HG03025 (cell line): ENCODE measurements around the gene ZBTB20.

Source experiments
- ATAC-seq: cut with Tn5 transposase; IDR thresholded peaks from one replicate; pipeline ENCODE4 v1.9.1; 2021; ENCODE audit warnings: mild to moderate bottlenecking, moderate library complexity; ENCODE audit not compliant: unreplicated experiment, low FRiP score

ZBTB20 gene

DNA sequence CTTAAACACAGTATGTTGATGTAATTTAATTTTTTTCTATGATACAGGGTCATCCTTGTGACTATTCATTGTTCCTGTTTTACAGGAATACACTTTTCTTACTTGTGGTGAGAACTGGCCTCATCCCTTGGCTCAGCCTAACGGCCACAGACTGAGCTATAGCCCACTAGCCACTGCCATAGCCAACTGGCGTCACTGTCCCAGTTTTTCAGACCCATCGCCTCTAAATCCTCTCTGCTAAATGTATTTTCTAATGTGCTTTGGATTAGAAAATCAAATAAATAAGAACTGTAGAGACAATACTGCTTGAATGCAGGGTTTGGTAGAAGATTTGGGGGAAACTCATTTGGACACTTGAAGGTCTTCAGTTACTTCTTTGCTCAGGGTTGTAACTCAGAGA lies 740.2 kb downstream of the ZBTB20 start:
- ATAC-seq, result no peak

DNA sequence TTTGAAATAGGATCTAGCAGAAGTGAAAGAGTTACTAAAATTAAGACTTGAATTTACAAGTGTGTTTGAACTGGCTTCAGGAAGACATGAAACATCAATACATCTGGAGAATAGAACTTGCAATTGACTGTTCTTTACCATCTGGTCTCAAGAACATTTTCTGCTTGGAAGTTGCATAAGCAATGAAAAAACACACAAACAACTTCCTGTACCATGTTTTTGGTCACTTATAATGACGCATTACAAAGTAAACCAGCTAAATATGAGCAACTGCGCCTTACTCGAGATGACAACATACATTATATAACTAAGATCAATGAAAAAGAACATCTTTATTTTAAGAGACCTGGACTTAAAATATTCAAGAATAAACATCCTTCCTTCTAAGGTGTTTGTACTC lies 740.8 kb downstream of the ZBTB20 start:
- ATAC-seq, result no peak

DNA sequence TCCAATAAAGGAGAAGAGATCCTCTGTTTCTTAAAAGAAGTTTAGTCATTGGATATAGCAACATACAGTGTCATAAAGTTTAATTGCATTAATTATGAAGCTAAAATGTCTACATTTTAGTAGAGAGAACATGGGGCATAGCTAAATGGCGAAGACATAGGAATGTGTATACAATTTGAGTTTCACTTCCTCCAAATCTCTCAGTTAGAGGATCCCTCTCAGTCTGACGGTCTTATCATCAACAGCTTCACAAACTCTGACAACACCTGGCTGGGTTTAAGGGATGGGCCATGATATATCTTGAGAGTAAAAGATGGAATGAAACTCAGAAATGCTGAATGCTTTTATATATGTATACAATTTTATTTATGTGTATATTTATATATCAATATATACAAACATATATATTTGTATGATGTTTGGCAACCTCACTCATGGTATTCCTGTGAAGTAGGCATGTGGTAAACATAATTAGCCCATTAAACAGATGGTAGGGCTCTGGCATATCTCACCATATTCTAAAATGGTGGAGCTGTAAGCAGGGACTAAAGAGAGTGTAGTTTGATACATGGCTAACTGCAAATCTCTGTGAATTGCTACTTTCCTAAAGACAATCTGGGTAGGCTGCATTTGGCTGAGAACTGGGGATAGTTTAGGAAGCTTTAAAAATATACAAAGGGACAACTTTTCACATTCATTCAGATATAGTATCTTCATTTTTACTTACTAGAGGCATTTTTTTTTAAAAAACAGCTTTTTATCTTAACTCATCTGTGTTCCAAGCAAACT lies 741.7 kb downstream of the ZBTB20 start:
- no peak for ATAC-seq

DNA sequence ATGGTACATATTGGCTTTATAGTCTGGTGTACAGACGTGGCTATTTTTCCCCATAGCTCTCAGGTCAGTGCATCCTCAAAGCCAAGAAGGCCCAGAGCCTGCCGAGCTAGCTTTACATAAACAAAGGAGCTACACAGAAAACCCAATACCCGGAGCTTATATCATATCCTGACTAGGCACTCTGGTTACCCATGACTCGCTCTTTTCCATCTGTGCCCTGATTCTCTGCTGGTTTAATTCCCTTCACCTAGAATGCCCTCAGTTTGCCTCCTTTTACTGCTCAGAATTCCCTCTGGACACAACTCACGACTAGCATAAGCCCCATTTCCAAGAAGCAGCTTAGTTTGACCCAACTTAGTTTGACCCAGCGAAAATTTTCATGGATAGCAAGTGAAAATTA lies 742.5 kb downstream of the ZBTB20 start:
- no peak for ATAC-seq

DNA sequence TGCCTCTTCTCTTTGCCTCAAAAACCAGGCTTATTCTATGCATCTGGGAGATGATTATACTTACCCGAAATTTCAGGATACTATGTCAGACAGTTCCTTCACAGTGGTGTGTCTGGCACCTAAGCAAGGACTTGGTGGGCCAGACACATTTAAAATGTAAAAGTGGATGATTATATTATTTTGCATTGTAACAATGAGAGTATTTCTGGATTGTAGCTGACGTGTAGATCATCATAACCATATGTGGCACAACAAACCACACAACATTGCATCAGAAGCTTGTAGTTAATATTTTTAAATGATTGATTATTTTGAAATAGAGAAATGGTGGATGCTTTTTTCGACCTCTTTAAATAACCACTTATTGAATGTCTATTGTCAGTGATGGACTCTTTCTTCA lies 744.2 kb downstream of the ZBTB20 start:
- ATAC-seq, result no peak

DNA sequence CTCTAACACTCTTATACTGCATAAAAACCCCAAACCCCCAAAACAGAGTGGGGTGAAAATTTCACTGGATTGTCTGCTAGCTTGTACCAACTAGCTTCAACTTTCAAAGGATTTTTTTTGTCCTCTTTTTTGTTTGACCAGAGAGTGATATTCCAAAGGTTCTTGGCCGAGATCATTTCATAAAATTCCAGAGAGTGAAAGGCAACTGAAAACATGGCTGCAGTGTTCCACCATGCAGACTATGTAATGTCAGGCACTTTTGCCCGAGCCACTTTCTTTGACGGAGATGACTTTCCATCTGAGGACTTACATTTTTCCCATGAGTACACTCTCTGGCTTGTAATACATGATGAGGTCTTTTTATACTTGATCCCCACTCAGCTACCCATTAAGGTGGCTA lies 745.7 kb downstream of the ZBTB20 start:
- ATAC-seq, result no peak

DNA sequence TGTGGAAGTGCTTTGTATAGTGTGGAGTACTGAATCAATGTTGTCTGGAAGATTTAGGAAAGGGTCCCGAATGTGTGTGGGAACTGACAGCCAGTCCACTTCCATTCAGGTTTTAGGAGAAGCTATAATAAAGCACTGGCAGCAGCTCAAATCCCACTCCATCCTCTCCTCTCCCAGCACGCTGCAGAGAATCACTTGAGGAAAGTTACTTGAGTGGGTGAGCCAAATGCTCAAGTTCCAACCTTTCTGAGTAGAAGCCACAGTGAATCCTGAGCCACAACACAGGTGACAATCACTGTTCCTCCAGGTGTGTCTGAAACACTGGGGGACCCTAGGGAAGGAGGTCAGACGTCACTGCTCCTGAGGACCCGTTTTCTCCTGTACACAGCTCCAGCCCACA lies 746.7 kb downstream of the ZBTB20 start:
- ATAC-seq, result no peak

DNA sequence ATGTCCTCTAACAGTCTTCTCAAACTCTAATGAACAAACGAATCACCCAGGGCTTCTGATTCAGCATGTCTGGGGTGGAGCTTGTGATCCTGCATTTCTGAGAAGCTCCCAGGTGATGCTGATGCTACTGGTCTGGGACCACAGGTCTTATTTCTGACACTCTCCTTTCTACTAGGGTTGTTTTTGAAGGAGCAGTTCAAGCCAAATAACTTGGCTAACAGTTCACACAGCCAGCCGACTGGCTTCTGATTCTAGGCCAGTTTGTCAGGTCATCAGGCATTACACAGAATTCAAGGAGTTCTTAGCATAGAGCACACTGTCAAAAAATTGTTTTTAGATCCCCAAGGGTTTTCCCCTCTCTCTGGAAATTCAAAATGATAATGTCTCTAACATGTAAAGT lies 752.5 kb downstream of the ZBTB20 start:
- ATAC-seq, result no peak

DNA sequence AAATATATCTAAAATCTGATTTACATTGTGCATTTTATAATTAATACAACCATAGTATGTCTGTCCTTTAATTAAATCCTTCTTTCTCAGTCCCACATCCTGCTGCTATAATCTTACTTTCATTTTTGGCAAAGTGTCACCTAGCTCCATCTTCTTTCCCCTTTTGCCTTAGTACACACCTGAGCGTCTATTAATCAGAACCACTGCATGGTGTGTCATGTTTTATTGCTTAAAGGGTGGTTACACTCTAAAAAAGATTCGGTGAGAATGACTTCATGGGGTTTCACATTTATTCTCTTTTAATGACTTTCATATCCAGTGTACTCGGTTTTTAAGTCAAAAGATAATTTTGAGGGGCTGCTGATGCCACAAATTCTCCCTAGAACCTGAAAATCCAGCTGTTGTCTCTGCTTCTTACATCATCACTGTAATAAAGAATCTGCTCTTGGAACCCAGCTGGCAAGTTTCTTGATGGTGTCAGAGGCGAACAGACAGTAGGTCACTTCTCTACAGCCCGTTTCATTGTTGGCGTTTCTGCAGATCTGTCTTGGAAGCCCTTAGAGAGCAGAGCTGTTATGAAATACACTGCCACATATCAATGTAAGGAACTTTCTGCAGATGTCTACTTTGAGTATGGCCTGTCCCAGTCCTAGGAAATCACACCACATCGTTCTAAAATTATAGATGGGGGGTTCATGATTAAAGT lies 753.6 kb downstream of the ZBTB20 start:
- no peak for ATAC-seq

DNA sequence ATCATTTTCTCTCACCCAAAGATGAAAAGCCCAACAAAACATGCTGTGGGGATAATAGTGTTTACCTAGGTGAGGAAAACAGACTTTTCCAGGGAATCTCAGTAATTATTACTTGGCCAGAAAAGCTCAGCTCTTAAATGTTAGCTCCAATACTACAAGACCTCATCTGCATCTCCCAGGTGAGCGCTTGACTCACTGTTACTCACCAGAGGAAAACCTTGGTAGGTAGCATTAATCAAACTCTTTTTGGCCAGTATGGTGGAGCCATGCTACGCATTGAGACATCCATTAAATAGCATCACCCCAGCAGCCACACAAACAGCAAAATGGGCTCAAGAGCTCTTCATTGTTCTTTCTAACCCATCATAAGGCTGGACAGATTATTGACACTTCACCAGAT lies 754.3 kb downstream of the ZBTB20 start:
- no peak for ATAC-seq

DNA sequence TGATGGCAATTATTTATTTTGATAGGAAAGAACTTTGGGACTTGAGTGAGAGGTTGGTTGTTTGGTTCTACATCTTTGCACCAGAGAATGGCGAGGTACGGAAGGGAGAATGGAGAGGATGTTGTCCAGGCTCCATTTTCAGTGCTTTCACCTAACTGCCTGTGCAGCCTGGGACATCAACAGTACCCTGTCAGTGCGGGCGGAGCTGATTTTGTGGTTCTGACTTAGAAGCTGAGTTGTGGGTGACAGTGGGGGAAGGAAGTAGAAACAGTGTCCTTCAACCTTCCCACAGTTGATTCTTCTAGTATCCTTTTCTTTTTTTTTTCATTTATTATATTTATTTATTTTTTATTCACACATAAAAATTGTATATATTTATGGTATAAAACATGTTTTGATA lies 757.9 kb downstream of the ZBTB20 start:
- no peak for ATAC-seq

DNA sequence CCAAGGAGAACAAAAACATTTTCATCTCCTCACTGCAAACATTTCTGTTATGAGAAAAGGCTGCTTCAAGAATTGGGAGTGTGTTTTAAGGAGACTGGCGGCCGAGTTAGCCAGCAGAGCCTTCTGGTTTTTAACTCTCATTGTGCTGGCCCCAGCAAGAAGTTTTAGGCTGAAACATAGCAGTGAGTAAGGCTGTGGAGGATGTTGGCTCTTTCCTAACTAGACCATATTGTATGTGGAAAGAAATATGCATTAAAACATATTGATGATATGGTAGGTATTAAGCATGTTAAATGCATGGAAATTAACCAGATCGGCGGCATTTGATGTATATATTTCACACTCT lies 762.6 kb downstream of the ZBTB20 start:
- ATAC-seq, result no peak

DNA sequence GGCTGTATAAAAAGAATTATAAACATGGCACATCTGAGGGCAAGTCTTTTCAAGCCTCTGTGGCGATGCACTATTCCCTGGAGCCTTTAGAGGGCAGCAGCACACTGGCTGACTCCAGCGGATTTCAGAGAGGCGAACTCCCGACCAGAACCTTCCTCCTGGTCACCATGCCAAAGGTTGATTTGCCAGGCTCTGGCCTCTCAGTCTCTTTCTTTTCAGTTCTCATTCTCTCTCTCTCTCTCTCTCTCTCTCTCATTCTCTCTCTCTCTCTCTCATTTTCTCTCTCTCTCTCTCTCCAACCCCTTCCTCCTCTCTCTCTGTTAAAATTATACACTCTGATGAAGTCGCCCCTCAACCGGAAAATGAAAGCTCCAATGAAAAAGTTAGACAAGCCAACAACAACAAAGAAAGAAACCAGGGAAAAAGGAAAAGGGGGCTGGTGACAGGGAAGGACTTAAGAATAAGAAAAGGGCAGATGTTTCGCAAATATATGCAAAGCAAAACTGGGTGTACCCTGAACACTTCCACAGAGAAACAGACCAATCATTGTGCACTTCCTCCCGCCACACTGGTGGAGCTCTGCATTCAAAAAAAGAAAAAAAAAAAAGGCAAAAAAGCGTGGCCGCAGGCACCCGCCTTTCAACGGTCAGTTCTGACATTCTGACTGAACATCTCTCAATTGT lies 763.1 kb downstream of the ZBTB20 start:
- peak; percentile 70 for ATAC-seq

DNA sequence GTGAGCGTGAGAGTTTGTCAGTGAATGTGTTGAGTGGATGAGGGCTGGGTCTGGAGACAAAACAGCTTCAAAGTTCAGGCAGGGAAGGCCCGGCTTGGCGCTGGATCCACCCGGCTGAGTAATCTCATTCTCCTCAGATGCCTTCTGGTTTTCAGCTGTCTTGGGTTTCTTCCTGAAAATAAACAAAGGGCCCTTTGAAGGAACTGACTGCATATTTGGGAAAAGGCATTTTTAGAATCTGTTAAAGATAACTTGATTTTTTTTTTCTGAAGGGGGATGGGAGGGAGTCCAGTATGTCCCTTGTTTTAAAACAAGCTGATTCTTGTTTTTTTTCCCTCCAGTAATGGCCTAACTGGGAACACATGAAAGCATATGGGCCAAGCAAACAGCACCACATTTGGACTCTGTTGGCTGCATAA lies 766.8 kb downstream of the ZBTB20 start:
- ATAC-seq, result no peak

DNA sequence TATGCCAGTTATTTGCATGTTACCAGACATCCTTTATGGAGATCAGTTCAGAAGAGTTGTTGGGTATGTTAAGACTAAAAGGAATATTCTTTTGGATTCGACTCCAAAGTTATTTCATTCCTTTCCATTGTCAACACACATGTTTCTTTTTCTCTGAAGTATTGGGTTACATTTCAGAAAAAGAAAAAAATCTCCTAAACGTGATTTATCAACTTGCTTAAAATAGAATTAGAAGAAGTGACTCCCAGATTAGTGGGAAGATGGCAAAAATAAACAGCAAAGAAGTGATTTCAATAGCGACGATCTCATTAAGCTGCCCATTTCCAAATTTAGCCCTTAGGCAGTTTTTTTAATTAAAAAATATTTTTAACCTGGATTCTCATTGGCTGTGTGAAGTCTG lies 767.8 kb downstream of the ZBTB20 start:
- ATAC-seq, result no peak

DNA sequence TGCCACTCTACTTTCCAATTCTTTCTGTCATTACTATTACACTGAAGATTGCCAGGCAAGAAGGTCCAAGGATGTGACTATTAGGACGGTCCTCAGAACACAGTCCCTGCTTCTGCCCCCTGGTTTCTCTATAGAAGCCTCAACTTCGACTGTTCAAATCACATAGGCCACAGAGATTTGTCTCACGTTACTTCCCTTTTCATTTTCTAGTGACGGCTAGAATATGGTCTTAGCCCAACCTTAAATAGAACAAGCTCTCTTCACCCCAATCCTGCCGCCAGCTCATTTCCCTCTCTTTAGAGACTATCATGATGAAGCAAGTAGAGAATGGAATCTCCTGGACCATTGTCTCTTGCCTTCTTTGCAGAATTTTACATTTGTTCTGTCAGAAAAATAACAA lies 768.3 kb downstream of the ZBTB20 start:
- ATAC-seq, result no peak

DNA sequence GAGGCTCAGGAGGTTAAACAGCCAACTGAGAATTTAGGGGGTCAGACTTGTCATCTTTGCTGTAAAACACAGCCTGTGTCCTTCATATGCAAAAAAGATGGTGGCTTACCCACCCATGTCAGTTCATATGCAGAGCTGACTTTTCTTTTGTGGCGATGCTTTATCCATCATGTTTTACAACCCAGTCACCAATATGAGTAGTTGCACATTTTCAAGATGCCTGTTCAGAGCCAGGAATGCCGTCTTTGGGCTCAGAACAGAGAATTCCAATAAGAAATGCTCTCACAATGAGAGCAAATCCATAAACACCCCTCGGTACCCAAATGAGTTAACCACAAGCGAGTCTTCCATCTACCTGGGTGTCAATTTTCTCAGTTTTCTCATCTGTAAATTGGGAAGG lies 769.7 kb downstream of the ZBTB20 start:
- ATAC-seq, result no peak

DNA sequence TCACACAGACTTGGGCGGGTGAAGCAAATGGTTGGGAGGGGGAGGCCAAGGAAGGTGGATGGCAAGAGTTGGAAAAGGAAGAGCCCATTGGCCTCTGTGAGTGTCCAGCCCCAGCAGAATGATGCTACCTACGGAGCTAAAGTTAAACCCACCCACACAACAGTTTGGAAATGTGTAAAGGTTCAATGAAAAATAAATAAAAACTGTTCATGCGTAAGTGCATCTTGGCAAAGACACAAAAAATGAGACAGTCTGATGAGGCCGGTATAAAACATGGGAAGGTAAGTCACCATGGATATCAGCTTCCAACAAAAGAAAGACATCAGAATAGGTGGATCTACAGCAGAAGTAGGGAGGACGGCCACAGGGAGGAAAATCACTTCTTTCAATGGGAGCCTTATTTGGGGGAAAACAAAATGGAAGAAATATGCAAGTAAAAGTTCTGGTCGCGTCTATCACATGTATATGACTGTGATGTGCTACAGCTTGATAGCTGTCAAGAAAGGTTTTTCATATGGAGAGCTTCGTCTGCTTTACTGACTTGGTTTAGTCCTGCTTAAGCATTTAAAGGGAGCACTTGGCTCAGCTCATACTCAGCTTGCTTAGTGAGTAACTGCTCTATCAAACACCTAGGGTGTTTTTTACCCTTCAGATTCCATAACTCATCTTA lies 770.4 kb downstream of the ZBTB20 start:
- ATAC-seq, result no peak

DNA sequence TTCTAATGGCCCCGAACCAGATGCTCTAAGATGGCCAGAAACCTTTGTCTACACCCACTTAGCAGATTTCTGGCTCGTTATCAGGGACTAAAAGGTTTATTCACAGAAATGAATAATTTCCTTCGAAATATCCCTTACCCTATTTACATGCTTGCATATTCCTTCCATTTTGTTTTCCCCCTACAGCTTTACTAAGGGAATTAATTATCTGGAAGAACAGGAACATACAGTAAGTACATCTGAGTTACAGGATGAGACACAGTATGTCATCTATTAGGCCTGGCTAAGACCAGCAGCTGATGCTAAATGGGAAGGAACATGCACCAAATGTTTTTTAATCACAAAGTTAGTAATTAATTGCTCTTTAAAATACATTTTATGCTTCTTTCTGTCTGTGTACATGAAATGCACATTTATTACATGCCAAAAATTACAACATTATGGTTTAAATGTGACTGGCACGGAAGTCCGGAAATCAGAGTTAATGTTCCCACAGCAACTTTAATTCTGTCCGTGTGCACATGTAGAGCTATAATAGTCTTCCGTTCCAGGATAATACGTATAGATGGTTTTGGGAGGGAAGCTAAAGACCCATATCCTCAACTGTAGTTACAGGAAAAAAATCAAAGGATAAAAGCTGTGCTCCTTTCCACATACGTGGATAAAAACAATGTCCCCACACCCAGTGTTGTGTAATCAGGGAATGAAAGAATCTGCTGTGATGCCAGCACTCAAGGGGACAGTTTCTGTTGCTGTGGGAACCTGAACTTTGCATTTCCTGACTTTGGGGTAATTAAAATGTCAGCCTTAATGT lies 771.3 kb downstream of the ZBTB20 start:
- no peak for ATAC-seq

DNA sequence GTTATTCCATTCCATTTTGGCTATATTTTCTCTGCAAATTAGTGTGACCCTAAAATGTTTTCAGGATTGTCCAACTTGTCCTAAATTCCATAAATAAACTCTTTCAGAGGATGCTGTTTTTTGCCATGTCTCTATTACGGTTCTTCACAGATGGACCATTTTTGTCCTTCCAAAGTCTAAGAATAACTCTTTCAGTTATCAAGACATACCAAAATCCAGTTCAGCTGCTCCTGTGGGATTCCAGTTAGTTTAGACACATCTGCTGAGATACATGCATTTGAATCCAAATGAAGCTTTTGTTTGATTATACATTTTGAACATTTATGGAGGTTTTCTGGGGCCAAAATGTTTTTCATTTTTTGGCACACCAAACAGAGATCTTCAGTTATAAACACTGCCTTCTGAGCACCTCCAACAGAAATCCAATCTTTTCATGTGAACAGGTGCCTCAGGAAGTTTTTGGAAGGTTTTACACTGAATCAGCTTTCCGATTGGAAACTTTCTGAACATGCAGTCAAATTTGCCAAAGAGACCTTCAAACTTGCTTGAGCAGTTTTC lies 772.6 kb downstream of the ZBTB20 start:
- ATAC-seq, result no peak
